ENCODE results near the gene STK10. TPM values are rescaled to one million over a fixed set of nuclear protein-coding genes. Genes with fewer than 3 reads are reported as not detected.

The STK10 gene
- total and polyA plus RNA-seq, 2 of the 8 experiments (the other 6 are each of a cell fraction or from before 2014, with no cell fraction given) = 10.5 to 21.4 TPM

GRCh38 chr5:172147857-172148256 is 40.2 kb downstream of the STK10 start:
- Histone ChIP-seq H3K56ac (replicated peaks; ENCODE audit: insufficient read length, low read depth, low read length) (no peak overlapping the region), H3K18ac (ENCODE audit: extremely low read depth, low read length) (no peak overlapping the region), H2BK12ac (ENCODE audit: low read depth, low read length) (0 out of 2 replicates have a peak overlapping the region, but pooled peaks have one; percentile 12), H3K27ac (ENCODE audit: low read depth, low read length) (no peak overlapping the region), H3K23me2 (ENCODE audit: low read depth, low read length) (no peaks in the 10 kb centered on the region), H3K27me3 (replicated peaks in 1 of 4; ENCODE audit: control insufficient read depth in 3 of 4, extremely low read depth in 1 of 4, insufficient read depth in 3 of 4, low read length in 3 of 4) (no peaks in the 10 kb centered on the region), H2BK15ac (ENCODE audit: low read length) (no peak overlapping the region), H3K9ac (replicated peaks in 1 of 4; ENCODE audit: extremely low read depth in 1 of 4, low read depth in 3 of 4, low read length in 3 of 4) (no peak overlapping the region), H4K91ac (replicated peaks; ENCODE audit: insufficient read length, low read length) (no peak overlapping the region), H2AFZ (ENCODE audit: low read length) (no peak overlapping the region), H2BK120ac (replicated peaks; ENCODE audit: low read depth, low read length) (no peak overlapping the region), H2BK5ac (ENCODE audit: low read depth, low read length) (no peak overlapping the region), H3K36me3 (ENCODE audit: control insufficient read depth in 2 of 4, insufficient read depth in 4 of 4, low read length in 3 of 4) (no peaks in the 10 kb centered on the region), H4K20me1 (replicated peaks in 1 of 2; ENCODE audit: control insufficient read depth in 1 of 2, insufficient read depth in 2 of 2, low read length in 2 of 2) (peaks cover 2 to 3% of the 10 kb centered on the region in 2 experiments), H3K4me1 (replicated peaks in 1 of 4; ENCODE audit: control insufficient read depth in 3 of 4, insufficient read depth in 4 of 4, low read length in 3 of 4) (peaks cover 0 to 8% (median 3%) of the 10 kb centered on the region in 4 experiments; a peak in 5 of 7 replicates), H3K4ac (replicated peaks; ENCODE audit: insufficient read length, low read depth, low read length) (no peak overlapping the region), H4K5ac (ENCODE audit: insufficient read length, low read depth, low read length) (no peak overlapping the region), H3K79me2 (ENCODE audit: control insufficient read depth in 1 of 2, insufficient read depth in 2 of 2, low read length in 2 of 2) (no peaks in the 10 kb centered on the region), H3K4me3 (ENCODE audit: extremely low read depth in 1 of 4, insufficient read depth in 2 of 4, low read depth in 3 of 4, low read length in 4 of 4) (no peak overlapping the region), H3K79me1 (ENCODE audit: low read depth, low read length) (no peaks in the 10 kb centered on the region; the same call in 1 of the 2 replicates), H3K23ac (ENCODE audit: insufficient read length) (no peak overlapping the region), H4K8ac (ENCODE audit: extremely low read depth, insufficient read depth, low read length) (no peak overlapping the region; the same call in 1 of the 2 replicates), H3K4me2 (ENCODE audit: insufficient read depth in 1 of 2, low read depth in 2 of 2, low read length in 2 of 2) (no peak overlapping the region), H2AK5ac (ENCODE audit: low read depth, low read length) (no peak overlapping the region), H3K9me3 (ENCODE audit: insufficient read depth in 2 of 2, low read depth in 1 of 2, low read length in 1 of 2) (no peaks in the 10 kb centered on the region), H3K14ac (ENCODE audit: insufficient read length) (no peak overlapping the region), H2BK20ac (ENCODE audit: low read length) (no peak overlapping the region)
- WGBS, 2 experiments (ENCODE audit: extremely low coverage in 1 of 2, insufficient coverage in 1 of 2, insufficient read length in 1 of 2, insufficient replicate concordance in 2 of 2, low coverage in 1 of 2, low lambda C conversion rate in 2 of 2, missing lambda C conversion rate in 1 of 2) = 91% methylated on average over 10 of the region's 10 CpGs; no CpG with 5 or more reads in 1 of the 2 experiments
- FAIRE-seq (no peak), DNase-seq (ENCODE audit: low read depth in 1 of 2, low spot score in 2 of 2) (no peak)
- ChIA-PET POLR2A (ENCODE audit: partially characterized antibody) (no interaction called here), CTCF (ENCODE audit: partially characterized antibody) (no interaction called here)
- TF ChIP-seq SP4 (IDR thresholded peaks at IDR 0.05; ENCODE audit: low read length) = no peak
- TF ChIP-seq RFX5 (IDR thresholded peaks at IDR 0.05; ENCODE audit: borderline replicate concordance, low read depth, low read length) = no peak
- no peak for TF ChIP-seq EP300 (IDR thresholded peaks at IDR 0.05; ENCODE audit: borderline replicate concordance in 1 of 2, low read depth in 2 of 2, low read length in 2 of 2)
- TF ChIP-seq ASH2L (IDR thresholded peaks at IDR 0.05; ENCODE audit: low read length) = no peak
- no peak for TF ChIP-seq POLR2A (IDR thresholded peaks at IDR 0.05; ENCODE audit: control extremely low read depth in 1 of 2, low read depth in 2 of 2, low read length in 2 of 2)
- no peak for TF ChIP-seq SIN3A (conservative IDR thresholded peaks at IDR 0.05 in 1 of 2, IDR thresholded peaks at IDR 0.05 in 1 of 2; ENCODE audit: low read depth in 1 of 2, low read length in 2 of 2)
- no peak for TF ChIP-seq TCF12 (IDR thresholded peaks at IDR 0.05; ENCODE audit: low read depth, low read length)
- TF ChIP-seq TEAD4 (IDR thresholded peaks at IDR 0.05; ENCODE audit: low read depth, low read length) = no peak
- no peak for TF ChIP-seq KDM5A (IDR thresholded peaks at IDR 0.05; ENCODE audit: low read length)
- TF ChIP-seq HDAC6 (IDR thresholded peaks at IDR 0.05; ENCODE audit: low read depth, low read length) = no peak
- TF ChIP-seq RBBP5 (IDR thresholded peaks at IDR 0.05; ENCODE audit: borderline replicate concordance, low read depth, low read length) = no peak
- no peak for TF ChIP-seq EGR1 (IDR thresholded peaks at IDR 0.05; ENCODE audit: borderline replicate concordance, low read depth, low read length)
- TF ChIP-seq BCL11A (IDR thresholded peaks at IDR 0.05; ENCODE audit: low read depth in 2 of 2, low read length in 2 of 2) = no peak
- no peak for TF ChIP-seq SAP30 (IDR thresholded peaks at IDR 0.05; ENCODE audit: insufficient read depth, insufficient replicate concordance, low read length)
- no peak for TF ChIP-seq RAD21 (IDR thresholded peaks at IDR 0.05 in 1 of 2, conservative IDR thresholded peaks at IDR 0.05 in 1 of 2; ENCODE audit: low read depth in 2 of 2, low read length in 2 of 2)

Data from H1 (cell line).